A549 (cell line): Measurements from ENCODE around the gene IGSF9B. TPM values are rescaled to one million over a fixed set of nuclear protein-coding genes. Genes with fewer than 3 reads are reported as not detected.

Experiments used
- ATAC-seq, 2 experiments: fragments of 200-7000 bp in 1 of 2; fragments of >200 bp in 1 of 2; cut with Nextera tagmentation in 1 of 2; cut with Tn5 transposase in 1 of 2; 3 replicates each; pipeline versions ENCODE4 v1.8.0 to v1.9.1; 2018 to 2020; ENCODE audit warnings: mild to moderate bottlenecking in 1 of 2, moderate library complexity in 1 of 2
- CTCF ChIA-PET: fragments of 300-600 bp; sonication (Branson Sonifier 250); formaldehyde crosslinking; extraction: SDS; loops from one replicate; lab custom pipeline; 2021; ENCODE audit warnings: antibody characterized with exemption, inconsistent platforms; lab: Yijun Ruan, JAX
- POLR2A ChIA-PET: fragments of 350-600 bp; formaldehyde crosslinking; extraction: SDS; loops from one replicate; lab custom pipeline; 2021; ENCODE audit warnings: antibody characterized with exemption, inconsistent platforms; lab: Yijun Ruan, JAX
- DNase-seq, 2 experiments: peaks; one replicate each; pipeline versions ENCODE4 v3.0.0 to v3.0.0-alpha.2; 2011 to 2016; ENCODE audit warnings: low read depth in 1 of 2, low spot score in 1 of 2
- FAIRE-seq: peaks from 2 replicates; lab custom pipeline; 2011; peaks lifted over from hg19 to GRCh38; lab: Jason Lieb, UNC
- H3K27ac ChIP-seq, 2 experiments: fragments of >200 bp; sonication (Bioruptor Twin); formaldehyde crosslinking; 3 replicates each; pipeline ENCODE4 v1.5.1; 2016 to 2017
- H3K4me1 ChIP-seq: fragments of >200 bp; sonication (Bioruptor Twin); formaldehyde crosslinking; 3 replicates; pipeline ENCODE4 v1.6.1; 2016
- H3K4me2 ChIP-seq: fragments of >200 bp; sonication (Bioruptor Twin); formaldehyde crosslinking; 3 replicates; pipeline ENCODE4 v1.6.1; 2016
- H3K4me3 ChIP-seq: fragments of >200 bp; sonication (Bioruptor Twin); formaldehyde crosslinking; 3 replicates; pipeline ENCODE4 v1.5.1; 2016
- H3K9me3 ChIP-seq: fragments of >200 bp; sonication (Bioruptor Twin); formaldehyde crosslinking; 3 replicates; pipeline ENCODE4 v1.6.1; 2016
- BHLHE40 ChIP-seq: IDR thresholded peaks from 2 replicates; pipeline ENCODE4 v1.6.1; 2012; ENCODE audit warnings: low read depth, low read length, inconsistent platforms
- CHD4 ChIP-seq: fragments of 200-600 bp; sonication (generic); IDR thresholded peaks from 2 replicates; pipeline ENCODE4 v1.6.1; 2016; ENCODE audit warnings: antibody characterized with exemption, mild to moderate bottlenecking, borderline replicate concordance
- EHMT2 ChIP-seq: fragments of 200-600 bp; sonication (generic); IDR thresholded peaks from 2 replicates; pipeline ENCODE4 v1.6.1; 2016; ENCODE audit warnings: antibody characterized with exemption, low read depth, mild to moderate bottlenecking, moderate library complexity
- EP300 ChIP-seq, 2 experiments: fragments of >200 bp; sonication (Bioruptor Twin); formaldehyde crosslinking; IDR thresholded peaks; 2 replicates in 1 of 2; 3 replicates in 1 of 2; pipeline ENCODE4 v1.6.1; 2016 to 2017
- NR3C1 ChIP-seq: fragments of >200 bp; sonication (Bioruptor Twin); formaldehyde crosslinking; IDR thresholded peaks from 3 replicates; pipeline ENCODE4 v1.6.1; 2017
- PHF8 ChIP-seq: fragments of 200-600 bp; sonication (generic); IDR thresholded peaks from 2 replicates; pipeline ENCODE4 v1.6.1; 2016; ENCODE audit warnings: low read depth, mild to moderate bottlenecking, antibody characterized with exemption, moderate library complexity, borderline replicate concordance
- RARB ChIP-seq: fragments of 250-450 bp; sonication (Bioruptor Pico); IDR thresholded peaks from 2 replicates; pipeline ENCODE4 v1.8.0; 2021; ENCODE audit warnings: mild to moderate bottlenecking, moderate library complexity
- RCOR1 ChIP-seq: fragments of 150-350 bp; IDR thresholded peaks from 2 replicates; pipeline ENCODE4 v1.6.1; 2014; ENCODE audit warnings: antibody characterized with exemption, low read length, low read depth
- RFX5 ChIP-seq: fragments of 450-650 bp; IDR thresholded peaks from 2 replicates; pipeline ENCODE4 v1.7.1; 2014; ENCODE audit warnings: antibody characterized with exemption, mild to moderate bottlenecking, moderate library complexity
- TP53 ChIP-seq: fragments of 250-450 bp; sonication (Bioruptor Pico); IDR thresholded peaks from 2 replicates; pipeline ENCODE4 v1.5.0; 2021; ENCODE audit warnings: mild to moderate bottlenecking, moderate library complexity
- ZFP36 ChIP-seq: fragments of 450-650 bp; IDR thresholded peaks from 2 replicates; pipeline ENCODE4 v1.6.1; 2014; ENCODE audit warnings: borderline replicate concordance; ENCODE audit not compliant: partially characterized antibody
- ZNF302 ChIP-seq: fragments of 250-450 bp; sonication (Bioruptor Pico); IDR thresholded peaks from 2 replicates; pipeline ENCODE4 v1.9.0; 2021; ENCODE audit warnings: inconsistent platforms, mild to moderate bottlenecking, moderate library complexity
- WGBS: methylation state at CpG from one replicate; pipeline ENCODE4 v1.1.6; 2017; ENCODE audit errors: missing lambda C conversion rate; 5-methylcytosine and 5-hydroxymethylcytosine counted together
- polyA minus RNA-seq: library from RNA; depleted of rRNA, polyadenylated mRNA; stranded (reverse); fragments of >200 nt; gene quantifications from 2 replicates; pipeline ENCODE4 v1.2.3, GENCODE V29; 2011; rRNA and poly(A)+ RNA removed
- polyA plus RNA-seq, 4 experiments: library from polyadenylated mRNA; depleted of rRNA in 3 of 4; stranded (reverse); fragments of >200 nt; fragmentation: RNase III in 1 of 4; extraction: RNeasy Plus Mini Kit Qiagen cat#74134 plus additional on column Dnase treatment in 1 of 4; gene quantifications; 2 replicates in 3 of 4; 3 replicates in 1 of 4; pipeline ENCODE4 v1.2.3, GENCODE V29; 2011 to 2017
- TF ChIP-seq, protein P1 (sequence below): fragments of >200 bp; sonication (Bioruptor Twin); formaldehyde crosslinking; IDR thresholded peaks from 3 replicates; pipeline ENCODE4 v1.5.1; 2016
- TF ChIP-seq, protein P2 (sequence below): IDR thresholded peaks from 2 replicates; pipeline ENCODE4 v1.6.1; 2012
- TF ChIP-seq, protein P3 (sequence below): fragments of >200 bp; sonication (Bioruptor Twin); formaldehyde crosslinking; IDR thresholded peaks from 2 replicates; pipeline ENCODE4 v1.6.1; 2016
- TF ChIP-seq, protein P4 (sequence below): fragments of 150-350 bp; IDR thresholded peaks from 2 replicates; pipeline ENCODE4 v1.6.1; 2014; ENCODE audit warnings: low read depth, mild to moderate bottlenecking, low read length
- TF ChIP-seq, protein P5 (sequence below): IDR thresholded peaks from 2 replicates; pipeline ENCODE4 v1.6.1; 2012

The IGSF9B gene, protein sequence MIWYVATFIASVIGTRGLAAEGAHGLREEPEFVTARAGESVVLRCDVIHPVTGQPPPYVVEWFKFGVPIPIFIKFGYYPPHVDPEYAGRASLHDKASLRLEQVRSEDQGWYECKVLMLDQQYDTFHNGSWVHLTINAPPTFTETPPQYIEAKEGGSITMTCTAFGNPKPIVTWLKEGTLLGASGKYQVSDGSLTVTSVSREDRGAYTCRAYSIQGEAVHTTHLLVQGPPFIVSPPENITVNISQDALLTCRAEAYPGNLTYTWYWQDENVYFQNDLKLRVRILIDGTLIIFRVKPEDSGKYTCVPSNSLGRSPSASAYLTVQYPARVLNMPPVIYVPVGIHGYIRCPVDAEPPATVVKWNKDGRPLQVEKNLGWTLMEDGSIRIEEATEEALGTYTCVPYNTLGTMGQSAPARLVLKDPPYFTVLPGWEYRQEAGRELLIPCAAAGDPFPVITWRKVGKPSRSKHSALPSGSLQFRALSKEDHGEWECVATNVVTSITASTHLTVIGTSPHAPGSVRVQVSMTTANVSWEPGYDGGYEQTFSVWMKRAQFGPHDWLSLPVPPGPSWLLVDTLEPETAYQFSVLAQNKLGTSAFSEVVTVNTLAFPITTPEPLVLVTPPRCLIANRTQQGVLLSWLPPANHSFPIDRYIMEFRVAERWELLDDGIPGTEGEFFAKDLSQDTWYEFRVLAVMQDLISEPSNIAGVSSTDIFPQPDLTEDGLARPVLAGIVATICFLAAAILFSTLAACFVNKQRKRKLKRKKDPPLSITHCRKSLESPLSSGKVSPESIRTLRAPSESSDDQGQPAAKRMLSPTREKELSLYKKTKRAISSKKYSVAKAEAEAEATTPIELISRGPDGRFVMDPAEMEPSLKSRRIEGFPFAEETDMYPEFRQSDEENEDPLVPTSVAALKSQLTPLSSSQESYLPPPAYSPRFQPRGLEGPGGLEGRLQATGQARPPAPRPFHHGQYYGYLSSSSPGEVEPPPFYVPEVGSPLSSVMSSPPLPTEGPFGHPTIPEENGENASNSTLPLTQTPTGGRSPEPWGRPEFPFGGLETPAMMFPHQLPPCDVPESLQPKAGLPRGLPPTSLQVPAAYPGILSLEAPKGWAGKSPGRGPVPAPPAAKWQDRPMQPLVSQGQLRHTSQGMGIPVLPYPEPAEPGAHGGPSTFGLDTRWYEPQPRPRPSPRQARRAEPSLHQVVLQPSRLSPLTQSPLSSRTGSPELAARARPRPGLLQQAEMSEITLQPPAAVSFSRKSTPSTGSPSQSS (N-terminal part only)
- 0.41 and 0.99 TPM in 2 replicates for polyA plus RNA-seq (2011; rRNA removed)
- 0.61 and 0.79 TPM in 2 replicates for polyA plus RNA-seq (2012; cell fraction: cytosol; rRNA removed)
- polyA plus RNA-seq (2012; cell fraction: nucleus; rRNA removed): 2.6 and 3.0 TPM in 2 replicates
- 0.34 to 0.61 TPM (median 0.41 TPM) in 3 replicates for polyA plus RNA-seq (2017; fragmentation: RNase III; extraction: RNeasy Plus Mini Kit Qiagen cat#74134 plus additional on column Dnase treatment)
- polyA minus RNA-seq: 2.2 and 3.0 TPM in 2 replicates

DNA sequence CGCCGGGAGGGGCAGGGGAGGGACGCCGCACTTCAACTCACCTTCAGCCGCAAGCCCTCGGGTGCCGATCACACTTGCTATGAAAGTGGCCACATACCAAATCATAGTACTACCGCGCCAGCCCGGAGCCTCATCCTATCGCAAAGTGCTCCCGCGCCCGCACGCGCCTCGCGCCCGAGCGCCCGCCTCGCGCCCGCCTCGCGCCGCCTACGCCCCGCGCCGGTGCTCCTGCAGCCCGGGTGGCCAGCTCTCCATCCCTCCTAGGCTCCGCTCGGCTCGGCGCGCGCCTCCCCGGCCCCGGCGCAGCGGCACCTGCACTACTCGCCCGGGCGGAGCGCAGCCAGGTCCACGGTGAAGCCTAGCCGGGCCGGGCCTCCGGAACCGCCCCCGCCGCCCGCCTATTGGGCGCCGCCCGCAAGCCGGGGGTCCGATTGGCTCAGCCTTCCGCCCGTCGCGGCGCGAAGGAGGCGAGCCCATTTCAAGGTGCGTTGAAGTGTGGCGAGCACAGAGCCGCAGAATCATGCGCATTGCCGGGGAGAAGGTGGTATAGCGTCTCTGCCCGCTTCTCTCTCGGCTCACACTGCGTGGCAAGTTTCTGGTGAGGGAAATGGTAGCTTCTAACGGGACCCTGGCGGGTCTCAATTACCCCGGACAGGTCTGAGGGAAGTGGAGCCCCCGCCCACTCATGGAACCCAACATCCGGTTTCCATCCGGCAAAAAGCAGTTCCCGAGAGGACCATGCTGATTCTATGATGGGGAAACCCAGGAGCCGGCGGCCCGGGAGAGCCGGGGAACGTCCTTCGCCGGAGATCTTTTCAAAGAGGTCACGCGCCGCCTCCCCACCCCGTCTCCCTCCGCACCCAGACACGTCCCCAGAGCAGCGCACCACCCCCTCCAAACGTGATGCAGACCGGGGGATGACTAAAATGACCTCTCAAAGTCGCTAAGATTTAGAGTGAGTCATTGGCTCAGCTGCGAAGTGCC is at the start of gene IGSF9B:
Gene IGSF9B, minus strand, starts transcription at position 319 of the 984 bp plus-strand sequence. Its CDS starts 214 bp downstream, at position 105.
- DNase-seq (peak; percentile 81 to 92), ATAC-seq (peak; percentile 96 to 99), FAIRE-seq (no peak)
- TF ChIP-seq RARB: no peak
- TF ChIP-seq, protein P1, sequence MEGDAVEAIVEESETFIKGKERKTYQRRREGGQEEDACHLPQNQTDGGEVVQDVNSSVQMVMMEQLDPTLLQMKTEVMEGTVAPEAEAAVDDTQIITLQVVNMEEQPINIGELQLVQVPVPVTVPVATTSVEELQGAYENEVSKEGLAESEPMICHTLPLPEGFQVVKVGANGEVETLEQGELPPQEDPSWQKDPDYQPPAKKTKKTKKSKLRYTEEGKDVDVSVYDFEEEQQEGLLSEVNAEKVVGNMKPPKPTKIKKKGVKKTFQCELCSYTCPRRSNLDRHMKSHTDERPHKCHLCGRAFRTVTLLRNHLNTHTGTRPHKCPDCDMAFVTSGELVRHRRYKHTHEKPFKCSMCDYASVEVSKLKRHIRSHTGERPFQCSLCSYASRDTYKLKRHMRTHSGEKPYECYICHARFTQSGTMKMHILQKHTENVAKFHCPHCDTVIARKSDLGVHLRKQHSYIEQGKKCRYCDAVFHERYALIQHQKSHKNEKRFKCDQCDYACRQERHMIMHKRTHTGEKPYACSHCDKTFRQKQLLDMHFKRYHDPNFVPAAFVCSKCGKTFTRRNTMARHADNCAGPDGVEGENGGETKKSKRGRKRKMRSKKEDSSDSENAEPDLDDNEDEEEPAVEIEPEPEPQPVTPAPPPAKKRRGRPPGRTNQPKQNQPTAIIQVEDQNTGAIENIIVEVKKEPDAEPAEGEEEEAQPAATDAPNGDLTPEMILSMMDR: no peak
- no peak for TF ChIP-seq RFX5
- no peak for TF ChIP-seq RCOR1
- no peak for TF ChIP-seq TP53 (CRISPR knock-in tag)
- TF ChIP-seq ZFP36: no peak
- TF ChIP-seq, protein P2, sequence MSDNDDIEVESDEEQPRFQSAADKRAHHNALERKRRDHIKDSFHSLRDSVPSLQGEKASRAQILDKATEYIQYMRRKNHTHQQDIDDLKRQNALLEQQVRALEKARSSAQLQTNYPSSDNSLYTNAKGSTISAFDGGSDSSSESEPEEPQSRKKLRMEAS: no peak
- TF ChIP-seq EHMT2: no peak
- TF ChIP-seq, protein P3, sequence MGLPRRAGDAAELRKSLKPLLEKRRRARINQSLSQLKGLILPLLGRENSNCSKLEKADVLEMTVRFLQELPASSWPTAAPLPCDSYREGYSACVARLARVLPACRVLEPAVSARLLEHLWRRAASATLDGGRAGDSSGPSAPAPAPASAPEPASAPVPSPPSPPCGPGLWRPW: no peak
- TF ChIP-seq CHD4: no peak
- peak; percentile 55; the same call in 1 of the 2 replicates for TF ChIP-seq PHF8
- no peak for TF ChIP-seq BHLHE40
- TF ChIP-seq EP300 (IDR thresholded peaks at IDR 0.05): no peak
- TF ChIP-seq NR3C1: no peak
- TF ChIP-seq, protein P4, sequence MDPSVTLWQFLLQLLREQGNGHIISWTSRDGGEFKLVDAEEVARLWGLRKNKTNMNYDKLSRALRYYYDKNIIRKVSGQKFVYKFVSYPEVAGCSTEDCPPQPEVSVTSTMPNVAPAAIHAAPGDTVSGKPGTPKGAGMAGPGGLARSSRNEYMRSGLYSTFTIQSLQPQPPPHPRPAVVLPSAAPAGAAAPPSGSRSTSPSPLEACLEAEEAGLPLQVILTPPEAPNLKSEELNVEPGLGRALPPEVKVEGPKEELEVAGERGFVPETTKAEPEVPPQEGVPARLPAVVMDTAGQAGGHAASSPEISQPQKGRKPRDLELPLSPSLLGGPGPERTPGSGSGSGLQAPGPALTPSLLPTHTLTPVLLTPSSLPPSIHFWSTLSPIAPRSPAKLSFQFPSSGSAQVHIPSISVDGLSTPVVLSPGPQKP: no peak
- TF ChIP-seq, protein P5, sequence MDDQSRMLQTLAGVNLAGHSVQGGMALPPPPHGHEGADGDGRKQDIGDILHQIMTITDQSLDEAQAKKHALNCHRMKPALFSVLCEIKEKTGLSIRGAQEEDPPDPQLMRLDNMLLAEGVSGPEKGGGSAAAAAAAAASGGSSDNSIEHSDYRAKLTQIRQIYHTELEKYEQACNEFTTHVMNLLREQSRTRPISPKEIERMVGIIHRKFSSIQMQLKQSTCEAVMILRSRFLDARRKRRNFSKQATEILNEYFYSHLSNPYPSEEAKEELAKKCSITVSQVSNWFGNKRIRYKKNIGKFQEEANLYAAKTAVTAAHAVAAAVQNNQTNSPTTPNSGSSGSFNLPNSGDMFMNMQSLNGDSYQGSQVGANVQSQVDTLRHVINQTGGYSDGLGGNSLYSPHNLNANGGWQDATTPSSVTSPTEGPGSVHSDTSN: peak; percentile 84
- no peak for TF ChIP-seq ZNF302 (CRISPR knock-in tag)
- TF ChIP-seq, all 56 proteins: peak for 2
- 0 out of 3 replicates have a peak, but pooled peaks cover under 1% of the 10 kb centered on the region for H3K4me1 ChIP-seq
- H3K27ac ChIP-seq: peak within 1 kb of the TSS; percentile 67 to 84
- peak within 1 kb of the TSS; percentile 97 for H3K4me2 ChIP-seq
- H3K4me3 ChIP-seq: peak within 1 kb of the TSS; percentile 73
- 19% methylated on average over 21 of the region's 100 CpGs for WGBS
- CTCF ChIA-PET: interaction anchor here (1.5 kb wide), 1 partner anchor 10 kb away, joined by 3 read pairs; no protein-coding TSS in a partner anchor
- POLR2A ChIA-PET: no interaction called here
- no peaks in the 10 kb centered on the region for H3K9me3 ChIP-seq
